ENCODE data around the gene KRT36. TPM values are rescaled to one million over a fixed set of nuclear protein-coding genes. Genes with fewer than 3 reads are reported as not detected.

KRT36 gene
- total and polyA plus RNA-seq, 9 donors = not detected

GRCh38 chr17:41532947-41533570 lies 43.3 kb upstream of the KRT36 start:
- peaks cover 59% of the 10 kb centered on the region for H3K27me3 ChIP-seq (ENCODE audit: control insufficient read depth, insufficient read depth, low read length)
- 76% methylated on average over 5 of the region's 9 CpGs for WGBS (ENCODE audit: insufficient coverage)
- no peaks in the 10 kb centered on the region for H3K9me3 ChIP-seq (replicated peaks; ENCODE audit: control insufficient read depth, low read depth, low read length)
- no peaks in the 10 kb centered on the region for H3K36me3 ChIP-seq (ENCODE audit: control insufficient read depth, insufficient read depth, low read length)
- DNase-seq = no peak
- no peak overlapping the region for H3K4me3 ChIP-seq (ENCODE audit: low read length)
- H3K27ac ChIP-seq (ENCODE audit: low read length) = no peak overlapping the region
- H3K4me1 ChIP-seq (ENCODE audit: control insufficient read depth, insufficient read depth, low read length) = peaks cover 4% of the 10 kb centered on the region

GRCh38 chr17:41531993-41532392 lies 42.3 kb upstream of the KRT36 start:
- no peak for DNase-seq
- Histone ChIP-seq H3K4me3 (ENCODE audit: low read length) (no peak overlapping the region), H3K36me3 (ENCODE audit: control insufficient read depth, insufficient read depth, low read length) (no peaks in the 10 kb centered on the region), H3K9me3 (replicated peaks; ENCODE audit: control insufficient read depth, low read depth, low read length) (no peaks in the 10 kb centered on the region), H3K27ac (ENCODE audit: low read length) (no peak overlapping the region), H3K27me3 (ENCODE audit: control insufficient read depth, insufficient read depth, low read length) (peaks cover 66% of the 10 kb centered on the region), H3K4me1 (ENCODE audit: control insufficient read depth, insufficient read depth, low read length) (peaks cover 12% of the 10 kb centered on the region)
- no CpG with 5 or more reads among the region's 1 CpG for WGBS (ENCODE audit: insufficient coverage)

GRCh38 chr17:41530062-41531048 lies 40.6 kb upstream of the KRT36 start:
- Histone ChIP-seq H3K36me3 (ENCODE audit: control insufficient read depth, insufficient read depth, low read length) (no peaks in the 10 kb centered on the region), H3K4me1 (ENCODE audit: control insufficient read depth, insufficient read depth, low read length) (peaks cover 12% of the 10 kb centered on the region), H3K27me3 (ENCODE audit: control insufficient read depth, insufficient read depth, low read length) (peaks cover 71% of the 10 kb centered on the region), H3K27ac (ENCODE audit: low read length) (no peak overlapping the region), H3K9me3 (replicated peaks; ENCODE audit: control insufficient read depth, low read depth, low read length) (no peaks in the 10 kb centered on the region), H3K4me3 (ENCODE audit: low read length) (no peak overlapping the region)
- no peak for DNase-seq
- 20% methylated on average over 2 of the region's 8 CpGs for WGBS (ENCODE audit: insufficient coverage)

- no peaks in the 10 kb centered on the region for H3K9me3 ChIP-seq (replicated peaks; ENCODE audit: control insufficient read depth, low read depth, low read length)
- H3K4me1 ChIP-seq (ENCODE audit: control insufficient read depth, insufficient read depth, low read length) = peaks cover 12% of the 10 kb centered on the region
- H3K27me3 ChIP-seq (ENCODE audit: control insufficient read depth, insufficient read depth, low read length) = peaks cover 72% of the 10 kb centered on the region
- no peak overlapping the region for H3K27ac ChIP-seq (ENCODE audit: low read length)
- no peaks in the 10 kb centered on the region for H3K36me3 ChIP-seq (ENCODE audit: control insufficient read depth, insufficient read depth, low read length)
- no peak for DNase-seq
- no peak overlapping the region for H3K4me3 ChIP-seq (ENCODE audit: low read length)
- 72% methylated on average over 2 of the region's 5 CpGs for WGBS (ENCODE audit: insufficient coverage)
These were observed 39.8 kb upstream of the KRT36 start for GRCh38 chr17:41529491-41529915.

GRCh38 chr17:41528959-41529353 lies 39.2 kb upstream of the KRT36 start:
- peaks cover 77% of the 10 kb centered on the region for H3K27me3 ChIP-seq (ENCODE audit: control insufficient read depth, insufficient read depth, low read length)
- H3K4me1 ChIP-seq (ENCODE audit: control insufficient read depth, insufficient read depth, low read length) = peaks cover 12% of the 10 kb centered on the region
- H3K36me3 ChIP-seq (ENCODE audit: control insufficient read depth, insufficient read depth, low read length) = no peaks in the 10 kb centered on the region
- no peaks in the 10 kb centered on the region for H3K9me3 ChIP-seq (replicated peaks; ENCODE audit: control insufficient read depth, low read depth, low read length)
- WGBS (ENCODE audit: insufficient coverage) = 43% methylated on average over 10 of the region's 10 CpGs
- H3K27ac ChIP-seq (ENCODE audit: low read length) = no peak overlapping the region
- DNase-seq = no peak
- H3K4me3 ChIP-seq (ENCODE audit: low read length) = no peak overlapping the region

GRCh38 chr17:41527063-41528023 lies 37.6 kb upstream of the KRT36 start:
- DNase-seq = no peak
- no peak overlapping the region for H3K4me3 ChIP-seq (ENCODE audit: low read length)
- H3K36me3 ChIP-seq (ENCODE audit: control insufficient read depth, insufficient read depth, low read length) = no peaks in the 10 kb centered on the region
- H3K9me3 ChIP-seq (replicated peaks; ENCODE audit: control insufficient read depth, low read depth, low read length) = no peaks in the 10 kb centered on the region
- peaks cover 78% of the 10 kb centered on the region for H3K27me3 ChIP-seq (ENCODE audit: control insufficient read depth, insufficient read depth, low read length)
- 5% methylated on average over 54 of the region's 62 CpGs for WGBS (ENCODE audit: insufficient coverage)
- no peak overlapping the region for H3K27ac ChIP-seq (ENCODE audit: low read length)
- H3K4me1 ChIP-seq (ENCODE audit: control insufficient read depth, insufficient read depth, low read length) = peaks cover 12% of the 10 kb centered on the region

GRCh38 chr17:41524261-41524660 lies 34.6 kb upstream of the KRT36 start:
- H3K27me3 ChIP-seq (ENCODE audit: control insufficient read depth, insufficient read depth, low read length) = peaks cover 63% of the 10 kb centered on the region

GRCh38 chr17:41523787-41524186 lies 34.1 kb upstream of the KRT36 start:
- WGBS (ENCODE audit: insufficient coverage) = 81% methylated on average over 19 of the region's 19 CpGs

More at GRCh38 chr17:41524261-41524660, 34.6 kb upstream of the KRT36 start:
- no peaks in the 10 kb centered on the region for H3K9me3 ChIP-seq (replicated peaks; ENCODE audit: control insufficient read depth, low read depth, low read length)
- no peaks in the 10 kb centered on the region for H3K36me3 ChIP-seq (ENCODE audit: control insufficient read depth, insufficient read depth, low read length)
- H3K4me1 ChIP-seq (ENCODE audit: control insufficient read depth, insufficient read depth, low read length) = peaks cover 22% of the 10 kb centered on the region
- H3K27ac ChIP-seq (ENCODE audit: low read length) = no peak overlapping the region
- H3K4me3 ChIP-seq (ENCODE audit: low read length) = no peak overlapping the region
- WGBS (ENCODE audit: insufficient coverage) = 81% methylated on average over 9 of the region's 11 CpGs
- no peak for DNase-seq

GRCh38 chr17:41523225-41523593 lies 33.5 kb upstream of the KRT36 start:
- WGBS (ENCODE audit: insufficient coverage) = no CpG with 5 or more reads among the region's 4 CpGs
- peaks cover 53% of the 10 kb centered on the region for H3K27me3 ChIP-seq (ENCODE audit: control insufficient read depth, insufficient read depth, low read length)

More at GRCh38 chr17:41523787-41524186, 34.1 kb upstream of the KRT36 start:
- H3K36me3 ChIP-seq (ENCODE audit: control insufficient read depth, insufficient read depth, low read length) = no peaks in the 10 kb centered on the region
- peaks cover 59% of the 10 kb centered on the region for H3K27me3 ChIP-seq (ENCODE audit: control insufficient read depth, insufficient read depth, low read length)
- H3K4me1 ChIP-seq (ENCODE audit: control insufficient read depth, insufficient read depth, low read length) = peaks cover 22% of the 10 kb centered on the region
- H3K4me3 ChIP-seq (ENCODE audit: low read length) = no peak overlapping the region
- DNase-seq = no peak
- no peaks in the 10 kb centered on the region for H3K9me3 ChIP-seq (replicated peaks; ENCODE audit: control insufficient read depth, low read depth, low read length)
- H3K27ac ChIP-seq (ENCODE audit: low read length) = no peak overlapping the region

More at GRCh38 chr17:41523225-41523593, 33.5 kb upstream of the KRT36 start:
- Histone ChIP-seq H3K36me3 (ENCODE audit: control insufficient read depth, insufficient read depth, low read length) (no peaks in the 10 kb centered on the region), H3K27ac (ENCODE audit: low read length) (no peak overlapping the region), H3K4me1 (ENCODE audit: control insufficient read depth, insufficient read depth, low read length) (peaks cover 20% of the 10 kb centered on the region), H3K9me3 (replicated peaks; ENCODE audit: control insufficient read depth, low read depth, low read length) (no peaks in the 10 kb centered on the region), H3K4me3 (ENCODE audit: low read length) (no peak overlapping the region)
- DNase-seq = no peak
